Ascending aorta (tissue), 2 donors: ENCODE results near the gene NAP1L1. TPM values are rescaled to one million over a fixed set of nuclear protein-coding genes. Genes with fewer than 3 reads are reported as not detected.

Experiments used
- DNase-seq, 2 donors: peaks; one replicate each; pipeline ENCODE4 v3.0.0-alpha.2; 2019; ENCODE audit warnings: low spot score in 2 of 2
- H3K27ac ChIP-seq, 2 donors: fragments of 200-600 bp; sonication (generic); one replicate each; pipeline ENCODE4 v1.5.1; 2016 to 2017; ENCODE audit warnings: mild to moderate bottlenecking in 1 of 2
- H3K27me3 ChIP-seq: fragments of 200-600 bp; sonication (generic); one replicate; pipeline ENCODE4 v1.5.1; 2017
- H3K36me3 ChIP-seq, 2 donors: fragments of 200-600 bp; sonication (generic); one replicate each; pipeline ENCODE4 v1.5.1; 2016
- H3K4me1 ChIP-seq, 2 donors: fragments of 200-600 bp; sonication (generic); one replicate each; pipeline ENCODE4 v1.5.1; 2016 to 2017; ENCODE audit warnings: mild to moderate bottlenecking in 1 of 2
- H3K4me3 ChIP-seq, 2 donors: fragments of 200-600 bp; sonication (generic); one replicate each; pipeline ENCODE4 v1.5.1; 2016 to 2017; ENCODE audit warnings: mild to moderate bottlenecking in 1 of 2
- H3K9me3 ChIP-seq, 2 donors: fragments of 200-600 bp; sonication (generic); one replicate each; pipeline ENCODE4 v1.5.1; 2016
- intact Hi-C: fragments of 100-400 bp; cut with DNase I; formaldehyde crosslinking; loops from one replicate; pipeline ENCODE4 v1.15.1; 2023
- total RNA-seq: library from RNA; depleted of rRNA; stranded (reverse); fragments of >200 nt; gene quantifications from one replicate; pipeline ENCODE4 v1.1.0, GENCODE V29; 2016
- TF ChIP-seq, protein P1 (sequence below), 3 experiments: fragments of 200-600 bp in 2 of 3; fragments of 450-650 bp in 1 of 3; sonication (generic) in 2 of 3; IDR thresholded peaks; one replicate each; pipeline ENCODE4 v1.5.1; 2016 to 2019; ENCODE audit warnings: antibody characterized with exemption in 3 of 3, mild to moderate bottlenecking in 1 of 3, moderate library complexity in 1 of 3

NAP1L1 gene
- total RNA-seq, 1 donor from 2014 or later, result 116 TPM

DNA sequence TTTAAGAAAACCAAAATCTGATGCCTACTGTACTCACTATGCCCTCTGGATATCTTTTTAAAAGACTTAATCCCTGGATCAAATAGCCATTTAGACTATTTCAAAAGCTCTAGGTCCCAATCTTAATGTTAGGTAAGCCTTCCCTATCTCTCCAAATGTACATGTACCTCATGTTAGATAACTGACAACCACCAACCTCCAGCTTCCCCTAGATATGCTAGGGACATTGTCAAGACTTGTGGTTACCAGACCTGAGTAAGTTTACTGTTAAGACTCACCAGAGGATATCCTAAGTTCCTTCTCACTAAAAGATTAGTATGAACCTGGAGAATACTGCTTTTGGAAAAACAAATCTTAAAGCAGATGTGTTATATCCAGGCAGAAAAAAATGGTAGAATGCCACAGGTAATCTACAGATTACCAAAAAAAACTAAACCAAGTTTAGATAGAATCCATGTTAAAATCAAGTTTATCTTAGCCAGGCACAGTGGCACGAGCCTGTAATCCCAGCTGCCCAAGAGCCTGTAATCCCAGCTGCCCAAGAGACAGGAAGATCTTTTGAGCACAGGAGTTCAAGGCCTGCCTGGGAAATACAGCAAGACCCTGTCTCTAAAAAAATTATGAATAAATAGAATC is 9.7 kb downstream of the NAP1L1 start:
- Histone ChIP-seq H3K36me3 (peaks cover 0 to 4% of the 10 kb centered on the region in 2 donors), H3K4me1 (no peaks in the 10 kb centered on the region), H3K9me3 (peaks cover 9 to 12% of the 10 kb centered on the region in 2 donors), H3K27me3 (no peaks in the 10 kb centered on the region), H3K27ac (no peak overlapping the region), H3K4me3 (no peak overlapping the region)
- TF ChIP-seq, protein P1, sequence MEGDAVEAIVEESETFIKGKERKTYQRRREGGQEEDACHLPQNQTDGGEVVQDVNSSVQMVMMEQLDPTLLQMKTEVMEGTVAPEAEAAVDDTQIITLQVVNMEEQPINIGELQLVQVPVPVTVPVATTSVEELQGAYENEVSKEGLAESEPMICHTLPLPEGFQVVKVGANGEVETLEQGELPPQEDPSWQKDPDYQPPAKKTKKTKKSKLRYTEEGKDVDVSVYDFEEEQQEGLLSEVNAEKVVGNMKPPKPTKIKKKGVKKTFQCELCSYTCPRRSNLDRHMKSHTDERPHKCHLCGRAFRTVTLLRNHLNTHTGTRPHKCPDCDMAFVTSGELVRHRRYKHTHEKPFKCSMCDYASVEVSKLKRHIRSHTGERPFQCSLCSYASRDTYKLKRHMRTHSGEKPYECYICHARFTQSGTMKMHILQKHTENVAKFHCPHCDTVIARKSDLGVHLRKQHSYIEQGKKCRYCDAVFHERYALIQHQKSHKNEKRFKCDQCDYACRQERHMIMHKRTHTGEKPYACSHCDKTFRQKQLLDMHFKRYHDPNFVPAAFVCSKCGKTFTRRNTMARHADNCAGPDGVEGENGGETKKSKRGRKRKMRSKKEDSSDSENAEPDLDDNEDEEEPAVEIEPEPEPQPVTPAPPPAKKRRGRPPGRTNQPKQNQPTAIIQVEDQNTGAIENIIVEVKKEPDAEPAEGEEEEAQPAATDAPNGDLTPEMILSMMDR (IDR thresholded peaks at IDR 0.05), result no peak
- intact Hi-C loops, result no loop called here
- no peak for DNase-seq

DNA sequence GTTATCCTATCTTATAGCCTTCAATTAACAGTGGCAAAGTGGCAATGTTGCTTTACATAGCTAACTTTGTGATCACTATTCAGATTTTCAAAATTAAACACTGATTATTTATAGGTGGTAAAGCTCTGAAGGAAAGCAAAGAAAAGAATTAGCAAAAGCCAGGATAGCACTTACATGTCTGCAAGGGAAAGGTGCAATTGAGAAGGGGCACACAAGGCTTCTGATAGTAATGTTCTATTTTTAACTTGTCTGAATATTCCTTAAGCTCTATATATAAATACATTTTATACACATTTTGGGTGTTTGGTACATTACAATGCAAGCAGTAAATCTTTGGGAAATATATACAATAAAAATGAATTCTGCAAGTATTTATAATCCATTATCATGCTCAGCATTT is 10.9 kb downstream of the NAP1L1 start:
- no peaks in the 10 kb centered on the region for H3K36me3 ChIP-seq
- TF ChIP-seq, protein P1 (IDR thresholded peaks at IDR 0.05), result no peak
- intact Hi-C loops, result no loop called here

DNA sequence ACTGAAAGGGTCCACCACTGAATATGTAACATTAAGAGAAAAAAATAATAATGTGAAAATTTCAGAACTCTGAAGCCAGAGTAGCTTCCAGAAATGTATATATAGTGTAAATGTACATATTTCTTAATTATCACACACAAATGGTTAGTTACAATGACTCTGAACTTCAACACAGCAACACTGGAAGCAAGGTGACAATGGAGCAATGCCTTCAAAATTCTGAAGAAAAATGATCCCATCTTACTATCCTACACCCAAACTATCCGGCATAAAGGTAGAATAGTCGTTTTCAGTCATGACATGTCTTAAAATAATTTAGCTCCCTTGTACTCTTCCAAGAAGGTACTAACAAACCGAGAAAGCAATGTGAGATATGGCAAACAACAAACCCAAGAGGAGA is 11.9 kb downstream of the NAP1L1 start:
- Histone ChIP-seq H3K4me1 (no peaks in the 10 kb centered on the region), H3K27ac (no peak overlapping the region), H3K36me3 (no peaks in the 10 kb centered on the region), H3K9me3 (no peaks in the 10 kb centered on the region), H3K4me3 (no peak overlapping the region), H3K27me3 (no peaks in the 10 kb centered on the region)
- TF ChIP-seq, protein P1 (IDR thresholded peaks at IDR 0.05), result no peak
- no peak for DNase-seq
- intact Hi-C loops, result no loop called here

More for the DNA sequence above, 10.9 kb downstream of the NAP1L1 start:
- Histone ChIP-seq H3K27ac (no peak overlapping the region), H3K4me1 (no peaks in the 10 kb centered on the region), H3K4me3 (no peak overlapping the region), H3K27me3 (no peaks in the 10 kb centered on the region), H3K9me3 (peaks cover 6 to 7% of the 10 kb centered on the region in 2 donors)
- no peak for DNase-seq

DNA sequence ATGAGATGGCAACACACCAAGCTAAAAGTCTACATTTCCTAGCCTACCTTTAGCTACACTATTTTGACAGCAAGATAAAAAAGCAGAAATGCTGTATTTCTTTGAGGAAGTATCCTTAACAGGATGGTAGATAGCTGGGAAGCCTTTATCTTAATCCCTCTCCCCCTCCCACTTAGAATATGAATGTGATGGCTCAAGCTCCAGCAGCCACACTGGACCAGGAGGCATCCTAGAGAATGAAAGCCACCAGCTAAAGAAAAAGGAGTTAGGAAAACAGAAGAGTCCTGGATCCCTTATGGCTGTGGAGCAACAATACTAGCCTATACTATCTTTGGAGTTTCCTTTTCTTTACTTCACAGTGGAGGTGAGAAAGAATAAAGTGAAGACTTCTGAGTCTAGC is 15.1 kb downstream of the NAP1L1 start:
- no peak overlapping the region for H3K4me3 ChIP-seq
- peaks cover 0 to 17% of the 10 kb centered on the region in 2 donors for H3K9me3 ChIP-seq
- intact Hi-C loops, result no loop called here
- no peaks in the 10 kb centered on the region for H3K4me1 ChIP-seq
- TF ChIP-seq, protein P1 (IDR thresholded peaks at IDR 0.05), result no peak
- H3K27ac ChIP-seq, result no peak overlapping the region
- no peak for DNase-seq
- H3K27me3 ChIP-seq, result no peaks in the 10 kb centered on the region
- H3K36me3 ChIP-seq, result peaks cover 12 to 23% of the 10 kb centered on the region in 2 donors

DNA sequence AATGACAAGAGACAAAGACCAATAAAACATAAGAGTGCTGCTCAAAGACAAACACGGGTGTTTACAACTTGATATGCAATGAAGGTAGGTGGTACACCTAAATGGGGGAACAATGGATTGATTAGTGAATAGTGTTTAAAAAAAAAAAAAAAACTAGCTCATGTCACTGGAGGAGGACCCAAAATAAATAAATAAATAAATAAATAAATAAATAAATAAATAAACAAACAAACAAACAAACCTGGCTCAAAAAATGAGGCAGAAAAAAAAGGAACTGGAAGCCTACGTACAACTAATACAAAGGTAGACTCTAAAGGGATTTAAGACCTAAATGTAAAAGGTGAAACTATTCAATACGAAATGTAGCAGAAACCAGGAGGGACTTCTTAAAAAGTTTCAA is 18.6 kb downstream of the NAP1L1 start:
- H3K4me1 ChIP-seq, result no peaks in the 10 kb centered on the region
- H3K36me3 ChIP-seq, result peaks cover 17 to 46% of the 10 kb centered on the region in 2 donors
- H3K27ac ChIP-seq, result no peak overlapping the region
- DNase-seq, result no peak
- peaks cover 0 to 17% of the 10 kb centered on the region in 2 donors for H3K9me3 ChIP-seq
- TF ChIP-seq, protein P1 (IDR thresholded peaks at IDR 0.05), result no peak
- no peak overlapping the region for H3K4me3 ChIP-seq
- H3K27me3 ChIP-seq, result no peaks in the 10 kb centered on the region
- intact Hi-C loops, result no loop called here
